Tracheal epithelial cell (primary cell): Measurements from ENCODE around the gene AKAP6. TPM values are rescaled to one million over a fixed set of nuclear protein-coding genes. Genes with fewer than 3 reads are reported as not detected.

Source experiments
- total RNA-seq: library from RNA; depleted of rRNA; stranded (reverse); fragments of >200 nt; gene quantifications from 2 replicates; pipeline ENCODE4 v1.2.1, GENCODE V29; 2014

The AKAP6 gene, protein sequence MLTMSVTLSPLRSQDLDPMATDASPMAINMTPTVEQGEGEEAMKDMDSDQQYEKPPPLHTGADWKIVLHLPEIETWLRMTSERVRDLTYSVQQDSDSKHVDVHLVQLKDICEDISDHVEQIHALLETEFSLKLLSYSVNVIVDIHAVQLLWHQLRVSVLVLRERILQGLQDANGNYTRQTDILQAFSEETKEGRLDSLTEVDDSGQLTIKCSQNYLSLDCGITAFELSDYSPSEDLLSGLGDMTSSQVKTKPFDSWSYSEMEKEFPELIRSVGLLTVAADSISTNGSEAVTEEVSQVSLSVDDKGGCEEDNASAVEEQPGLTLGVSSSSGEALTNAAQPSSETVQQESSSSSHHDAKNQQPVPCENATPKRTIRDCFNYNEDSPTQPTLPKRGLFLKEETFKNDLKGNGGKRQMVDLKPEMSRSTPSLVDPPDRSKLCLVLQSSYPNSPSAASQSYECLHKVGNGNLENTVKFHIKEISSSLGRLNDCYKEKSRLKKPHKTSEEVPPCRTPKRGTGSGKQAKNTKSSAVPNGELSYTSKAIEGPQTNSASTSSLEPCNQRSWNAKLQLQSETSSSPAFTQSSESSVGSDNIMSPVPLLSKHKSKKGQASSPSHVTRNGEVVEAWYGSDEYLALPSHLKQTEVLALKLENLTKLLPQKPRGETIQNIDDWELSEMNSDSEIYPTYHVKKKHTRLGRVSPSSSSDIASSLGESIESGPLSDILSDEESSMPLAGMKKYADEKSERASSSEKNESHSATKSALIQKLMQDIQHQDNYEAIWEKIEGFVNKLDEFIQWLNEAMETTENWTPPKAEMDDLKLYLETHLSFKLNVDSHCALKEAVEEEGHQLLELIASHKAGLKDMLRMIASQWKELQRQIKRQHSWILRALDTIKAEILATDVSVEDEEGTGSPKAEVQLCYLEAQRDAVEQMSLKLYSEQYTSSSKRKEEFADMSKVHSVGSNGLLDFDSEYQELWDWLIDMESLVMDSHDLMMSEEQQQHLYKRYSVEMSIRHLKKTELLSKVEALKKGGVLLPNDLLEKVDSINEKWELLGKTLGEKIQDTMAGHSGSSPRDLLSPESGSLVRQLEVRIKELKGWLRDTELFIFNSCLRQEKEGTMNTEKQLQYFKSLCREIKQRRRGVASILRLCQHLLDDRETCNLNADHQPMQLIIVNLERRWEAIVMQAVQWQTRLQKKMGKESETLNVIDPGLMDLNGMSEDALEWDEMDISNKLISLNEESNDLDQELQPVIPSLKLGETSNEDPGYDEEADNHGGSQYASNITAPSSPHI (N-terminal part only)
- total RNA-seq, result 2.7 and 2.8 TPM in 2 replicates

DNA sequence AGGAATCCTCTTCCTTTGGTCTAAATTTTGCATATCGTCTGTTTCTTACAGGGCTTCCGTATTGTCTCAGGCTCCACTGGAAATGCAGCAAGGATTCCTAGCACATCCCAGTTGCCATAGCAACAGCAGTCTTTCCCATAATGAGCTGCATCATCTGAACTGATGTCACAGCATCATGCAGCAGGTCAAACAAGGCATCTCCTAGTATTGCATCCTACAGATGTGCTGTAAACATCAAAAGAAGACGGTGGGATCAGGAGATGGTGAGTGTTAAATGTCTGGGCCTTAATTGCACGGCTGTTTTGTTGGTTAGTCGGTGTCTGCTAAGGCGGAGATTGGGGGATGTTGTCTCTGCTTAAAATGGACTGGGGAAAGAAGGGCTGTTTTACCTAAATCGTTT is at the start of gene AKAP6:
TSS of gene AKAP6 (plus strand) at position 153 of the 400 bp plus-strand sequence. CDS start 104,196 bp downstream, outside the sequence.

Other genes starting within 250 kb of the AKAP6 start
- not detected in 2 replicates for gene RNU6-7, start 127.3 kb upstream of the AKAP6 start, total RNA-seq
- not detected in 2 replicates for gene RNU6-8, start 126.0 kb upstream of the AKAP6 start, total RNA-seq